Ureter (tissue), 1 donor: Measurements from ENCODE around the gene FERMT3. TPM values are rescaled to one million over a fixed set of nuclear protein-coding genes. Genes with fewer than 3 reads are reported as not detected.

Experiments
- DNase-seq: peaks from one replicate; pipeline ENCODE4 v3.0.0-alpha.2; 2020; ENCODE audit warnings: low spot score
- total RNA-seq: library from RNA; stranded (reverse); gene quantifications from one replicate; pipeline ENCODE4 v1.2.4, GENCODE V29; 2023
- donor health status: DM: yes; HTN: yes; CAD: no.

The FERMT3 gene
- total RNA-seq, 1 donor from 2014 or later: 15.5 TPM

DNA sequence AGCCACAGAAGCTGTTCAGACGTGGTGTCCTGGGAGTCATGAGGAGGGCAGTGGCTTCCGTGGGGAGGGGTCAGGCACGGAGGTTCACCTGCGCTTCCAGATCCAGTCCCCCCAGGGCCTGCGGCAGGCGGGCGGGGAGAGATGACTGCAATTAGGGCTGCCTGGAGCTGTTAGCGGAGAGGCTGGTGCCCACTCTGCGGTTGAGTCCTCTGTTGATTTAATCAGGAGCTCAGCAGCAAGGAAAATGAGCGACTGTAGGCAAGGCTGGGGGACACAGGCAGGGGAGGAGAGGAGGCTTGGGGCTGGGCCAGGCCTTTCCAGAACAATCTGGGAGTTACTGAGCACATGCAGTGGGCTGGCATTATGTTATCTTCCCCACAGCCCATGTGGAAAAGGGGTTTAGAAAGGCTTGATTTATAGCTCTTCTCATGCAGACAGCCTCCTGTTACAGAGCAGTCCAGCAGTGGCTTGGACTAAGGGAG is 57.9 kb downstream of the FERMT3 start:
- no peak for DNase-seq

DNA sequence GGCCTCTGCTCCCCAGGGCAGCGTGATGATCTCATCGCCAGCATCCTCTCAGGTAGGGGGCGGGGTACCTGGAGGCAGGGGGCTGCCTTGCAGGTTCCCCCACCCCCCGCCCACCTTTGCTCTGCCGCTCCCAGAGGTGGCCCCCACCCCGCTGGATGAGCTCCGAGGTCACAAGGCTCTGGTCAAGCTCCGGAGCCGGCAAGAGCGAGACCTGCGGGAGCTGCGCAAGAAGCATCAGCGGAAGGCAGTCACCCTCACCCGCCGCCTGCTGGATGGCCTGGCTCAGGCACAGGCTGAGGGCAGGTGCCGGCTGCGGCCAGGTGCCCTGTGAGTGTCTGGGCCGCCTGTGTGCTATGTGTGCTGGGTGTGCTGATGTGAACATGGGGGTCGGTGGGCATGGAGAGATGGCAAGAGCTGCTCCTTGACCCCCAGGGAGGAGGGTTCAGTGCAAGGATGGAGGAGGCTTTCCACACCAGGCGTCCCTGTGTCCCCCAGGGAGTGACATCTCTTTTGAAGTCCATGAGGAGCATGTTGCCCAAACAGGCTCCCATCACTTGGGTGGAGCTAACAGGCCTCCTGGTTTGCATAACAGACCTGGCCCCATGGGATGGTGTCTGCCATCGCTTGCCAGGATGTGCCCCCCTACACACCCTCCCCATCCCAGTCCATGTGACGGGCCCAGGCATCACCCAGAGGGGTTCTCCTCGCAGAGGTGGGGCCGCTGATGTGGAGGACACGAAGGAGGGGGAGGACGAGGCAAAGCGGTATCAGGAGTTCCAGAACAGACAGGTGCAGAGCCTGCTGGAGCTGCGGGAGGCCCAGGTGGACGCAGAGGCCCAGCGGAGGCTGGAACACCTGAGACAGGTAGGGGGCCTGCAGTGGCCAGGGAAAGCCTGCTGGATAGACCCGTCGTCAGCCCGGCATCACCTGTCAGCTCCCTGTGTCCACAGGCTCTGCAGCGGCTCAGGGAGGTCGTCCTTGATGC is 58.9 kb downstream of the FERMT3 start:
- no peak for DNase-seq

DNA sequence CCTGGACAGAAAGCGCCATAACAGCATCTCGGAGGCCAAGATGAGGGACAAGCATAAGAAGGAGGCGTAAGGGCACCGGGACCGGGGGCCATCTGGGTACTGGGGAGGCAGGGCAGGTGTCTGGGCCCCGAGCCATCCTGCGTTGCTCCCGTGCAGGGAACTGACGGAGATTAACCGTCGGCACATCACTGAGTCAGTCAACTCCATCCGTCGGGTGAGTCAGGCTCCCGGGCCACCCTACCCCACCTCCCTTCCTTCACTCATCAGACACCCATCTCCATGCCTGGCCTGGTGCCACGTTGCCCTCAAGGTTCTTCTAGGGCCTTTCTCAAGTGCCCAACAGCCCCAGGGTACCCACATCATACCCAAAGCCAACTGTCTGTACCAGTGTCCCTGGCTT is 59.8 kb downstream of the FERMT3 start:
- DNase-seq: no peak

DNA sequence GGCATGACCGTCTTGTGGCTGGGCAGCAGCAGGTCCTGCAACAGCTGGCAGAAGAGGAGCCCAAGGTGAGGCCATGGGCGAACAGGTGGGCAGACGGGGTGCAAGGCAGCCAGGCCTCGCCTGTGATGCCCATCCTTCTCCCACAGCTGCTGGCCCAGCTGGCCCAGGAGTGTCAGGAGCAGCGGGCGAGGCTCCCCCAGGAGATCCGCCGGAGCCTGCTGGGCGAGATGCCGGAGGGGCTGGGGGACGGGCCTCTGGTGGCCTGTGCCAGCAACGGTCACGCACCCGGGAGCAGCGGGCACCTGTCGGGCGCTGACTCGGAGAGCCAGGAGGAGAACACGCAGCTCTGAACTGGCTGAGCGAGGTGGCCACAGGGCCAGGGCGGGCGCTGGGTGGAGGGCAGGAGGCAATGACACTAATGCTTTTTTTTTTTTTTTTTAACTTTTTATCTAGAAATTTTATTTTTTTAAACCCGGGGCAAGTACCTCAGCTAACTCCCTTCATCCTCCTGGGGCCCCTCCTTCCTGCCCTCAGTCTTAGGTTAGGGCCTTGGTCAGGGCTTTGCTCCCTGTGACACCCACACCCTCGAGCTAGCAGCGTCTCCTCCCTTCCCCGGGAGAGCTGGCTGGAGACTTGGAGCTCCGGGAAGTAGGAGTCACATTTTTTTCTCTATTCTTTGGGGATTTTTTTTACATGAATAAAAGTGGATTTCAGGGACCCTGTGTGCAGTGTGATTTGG is 60.9 kb downstream of the FERMT3 start:
- DNase-seq: no peak

DNA sequence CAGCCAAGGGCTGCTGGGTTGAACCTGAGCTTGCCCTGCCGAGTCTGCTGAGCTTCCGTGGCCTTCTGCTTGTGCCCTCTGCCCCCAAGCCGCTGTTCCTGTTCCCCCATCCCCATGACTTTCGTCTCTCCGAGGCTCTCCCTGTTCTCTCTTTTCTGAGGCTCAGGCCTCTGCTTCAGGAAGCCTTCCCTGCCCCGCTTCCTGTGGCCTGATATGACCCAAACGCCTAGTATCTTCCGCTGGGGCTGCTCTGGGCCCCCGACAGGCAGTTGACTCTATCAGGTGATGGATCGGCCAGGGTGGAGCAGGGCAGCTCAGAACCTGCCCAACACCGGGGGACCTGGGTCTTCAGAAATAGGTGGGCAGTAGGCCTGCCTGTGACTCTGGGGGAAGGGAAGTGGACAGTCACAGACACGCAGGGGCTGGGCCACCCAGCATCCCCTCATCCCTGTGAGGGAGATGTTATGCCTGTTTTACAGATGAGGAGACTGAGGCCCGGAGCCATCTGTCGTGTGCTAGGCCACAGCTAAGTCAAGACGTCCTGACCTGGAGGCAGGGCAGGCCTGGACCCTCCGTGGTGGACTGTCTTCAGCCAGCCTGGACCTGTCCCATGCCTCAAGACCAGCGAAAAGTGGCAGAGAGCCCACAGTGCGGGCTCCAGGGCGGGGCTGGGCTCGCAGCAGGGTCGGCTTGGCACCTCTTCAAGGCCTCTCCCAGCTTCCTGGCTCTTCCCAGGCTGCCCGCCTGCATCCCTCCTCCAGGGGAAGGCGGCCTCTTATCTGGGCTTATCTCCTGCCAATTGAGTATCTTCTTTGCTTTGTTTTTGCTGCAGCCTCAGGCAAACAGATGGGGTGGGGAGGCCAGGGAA is 61.7 kb downstream of the FERMT3 start:
- DNase-seq: peak; percentile 79

DNA sequence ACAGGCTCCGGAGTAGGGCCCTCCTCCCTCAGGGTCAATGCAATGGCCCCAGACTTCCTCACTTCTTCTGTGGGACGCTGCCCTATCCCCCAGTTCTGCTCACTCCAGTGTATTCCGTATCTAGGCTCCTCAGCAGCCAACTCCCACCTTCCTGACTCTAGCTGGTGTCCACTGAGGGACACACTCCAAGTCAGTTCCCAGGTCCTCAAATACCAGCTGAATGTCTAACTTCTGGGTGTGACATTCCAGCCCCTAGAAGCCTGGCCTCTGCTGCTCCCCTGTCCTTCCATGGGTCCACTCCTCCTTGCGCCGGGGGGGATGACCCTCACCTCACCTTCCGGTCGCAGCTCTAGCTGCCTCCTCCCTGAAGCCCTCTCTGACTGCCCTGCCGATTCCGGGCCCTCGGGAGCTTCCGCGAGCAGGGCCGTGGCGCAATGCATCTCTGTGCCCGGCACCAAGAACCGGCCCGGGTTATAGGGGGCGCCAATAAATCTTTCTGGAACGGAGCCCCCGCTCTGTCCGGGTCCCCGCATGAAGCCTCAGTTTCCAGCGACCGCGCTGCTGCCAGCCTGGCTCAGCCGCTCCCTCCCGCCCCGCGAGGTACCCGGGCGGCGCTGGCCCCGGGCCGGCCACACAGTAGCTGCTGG is 62.5 kb downstream of the FERMT3 start:
- DNase-seq: no peak

DNA sequence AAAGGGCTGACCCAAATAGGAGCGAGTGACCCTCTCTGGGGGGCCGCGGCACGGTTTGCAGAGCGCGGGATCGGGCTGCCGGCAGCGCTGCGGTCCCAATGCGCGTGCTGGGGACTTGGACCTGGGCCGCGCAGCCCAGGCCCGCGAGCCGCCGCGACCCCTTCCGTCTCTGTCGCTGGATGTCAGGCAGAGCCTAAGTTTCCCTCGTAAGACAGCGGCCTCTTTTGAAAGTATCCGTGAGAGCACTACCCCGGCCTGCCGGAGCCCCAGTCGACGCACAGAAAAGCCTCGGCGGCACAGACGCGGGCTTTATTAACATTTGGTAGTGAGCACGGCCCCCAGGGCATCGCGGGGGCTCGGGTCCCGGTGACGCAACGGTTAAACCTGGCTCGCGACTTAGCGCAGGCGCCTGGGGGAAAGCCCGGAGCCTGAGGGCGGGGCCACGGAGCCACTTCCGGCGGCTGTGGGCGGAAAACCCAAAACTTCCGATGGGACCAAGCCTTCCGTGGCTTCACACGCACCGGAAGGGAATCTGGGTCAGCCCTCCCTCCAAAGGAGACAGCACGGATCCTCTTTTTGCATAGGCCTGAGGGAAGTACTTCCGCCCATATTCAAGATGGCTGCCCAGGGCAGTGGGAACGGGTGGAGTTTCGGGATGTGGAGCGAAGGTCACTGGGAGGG is 63.2 kb downstream of the FERMT3 start:
- DNase-seq: peak; percentile 98

Other genes with a start within 250 kb of the FERMT3 start
- gene COX8A, start 232.1 kb upstream of the FERMT3 start, total RNA-seq: 291 TPM
- 75.5 TPM for gene OTUB1, start 220.3 kb upstream of the FERMT3 start, total RNA-seq
- 0.13 TPM for gene FLRT1, start 170.8 kb upstream of the FERMT3 start, total RNA-seq
- gene MACROD1, start 40.6 kb upstream of the FERMT3 start, total RNA-seq: 27.3 TPM
- 119 TPM for gene STIP1, start 20.6 kb upstream of the FERMT3 start, total RNA-seq
- gene TRPT1, start 19.5 kb downstream of the FERMT3 start, total RNA-seq: 49.4 TPM
- gene NUDT22, start 19.6 kb downstream of the FERMT3 start, total RNA-seq: 82.7 TPM
- gene DNAJC4, start 23.8 kb downstream of the FERMT3 start, total RNA-seq: 44.1 TPM
- 51.6 TPM for gene VEGFB, start 27.9 kb downstream of the FERMT3 start, total RNA-seq
- gene FKBP2, start 34.4 kb downstream of the FERMT3 start, total RNA-seq: 55.7 TPM
- gene PPP1R14B, start 40.2 kb downstream of the FERMT3 start, total RNA-seq: 136 TPM
- gene PLCB3, start 44.8 kb downstream of the FERMT3 start, total RNA-seq: 33.5 TPM
- 43.0 TPM for gene BAD, start 77.9 kb downstream of the FERMT3 start, total RNA-seq
- gene GPR137, start 79.1 kb downstream of the FERMT3 start, total RNA-seq: 31.0 TPM
- gene KCNK4, start 84.6 kb downstream of the FERMT3 start, total RNA-seq: not detected
- gene CATSPERZ, start 93.6 kb downstream of the FERMT3 start, total RNA-seq: not detected
- gene ESRRA, start 98.8 kb downstream of the FERMT3 start, total RNA-seq: 82.8 TPM
- gene TRMT112, start 110.8 kb downstream of the FERMT3 start, total RNA-seq: 156 TPM
- gene PRDX5, start 111.4 kb downstream of the FERMT3 start, total RNA-seq: 255 TPM
- gene CCDC88B, start 133.5 kb downstream of the FERMT3 start, total RNA-seq: 17.1 TPM
- gene RPS6KA4, start 152.4 kb downstream of the FERMT3 start, total RNA-seq: 31.3 TPM